GM18502 (cell line): ENCODE results near the gene TRIM40.

Source experiments
- ATAC-seq: cut with Tn5 transposase; IDR thresholded peaks from one replicate; pipeline ENCODE4 v1.9.1; 2021; ENCODE audit warnings: mild to moderate bottlenecking; ENCODE audit not compliant: unreplicated experiment, poor library complexity

TRIM40 gene

GRCh38 chr6:30145818-30146217 lies 9.9 kb downstream of the TRIM40 start:
- no peak for ATAC-seq

GRCh38 chr6:30147096-30147495 lies 11.2 kb downstream of the TRIM40 start:
- no peak for ATAC-seq

- no peak for ATAC-seq
Measured at GRCh38 chr6:30149234-30149633, 13.3 kb downstream of the TRIM40 start.

GRCh38 chr6:30149858-30150550 lies 14.1 kb downstream of the TRIM40 start:
- ATAC-seq: no peak

- no peak for ATAC-seq
Measured at GRCh38 chr6:30150671-30151395, 14.9 kb downstream of the TRIM40 start.

- no peak for ATAC-seq
Measured at GRCh38 chr6:30151580-30151979, 15.6 kb downstream of the TRIM40 start.

- no peak for ATAC-seq
Measured at GRCh38 chr6:30152016-30152673, 16.2 kb downstream of the TRIM40 start.

GRCh38 chr6:30152910-30153610 lies 17.1 kb downstream of the TRIM40 start:
- no peak for ATAC-seq

GRCh38 chr6:30154061-30154460 lies 18.1 kb downstream of the TRIM40 start:
- ATAC-seq: no peak

- ATAC-seq: no peak
Measured at GRCh38 chr6:30154709-30155519, 19.0 kb downstream of the TRIM40 start.

- ATAC-seq: no peak
Measured at GRCh38 chr6:30155520-30156261, 19.8 kb downstream of the TRIM40 start.

- no peak for ATAC-seq
Measured at GRCh38 chr6:30156262-30156599, 20.3 kb downstream of the TRIM40 start.

- no peak for ATAC-seq
Measured at GRCh38 chr6:30156774-30157173, 20.8 kb downstream of the TRIM40 start.

- no peak for ATAC-seq
Measured at GRCh38 chr6:30157581-30157980, 21.6 kb downstream of the TRIM40 start.

GRCh38 chr6:30157999-30158398 lies 22.1 kb downstream of the TRIM40 start:
- no peak for ATAC-seq

- ATAC-seq: no peak
Measured at GRCh38 chr6:30158475-30159040, 22.6 kb downstream of the TRIM40 start.

- ATAC-seq: no peak
Measured at GRCh38 chr6:30160008-30160784, 24.3 kb downstream of the TRIM40 start.

- no peak for ATAC-seq
Measured at GRCh38 chr6:30160785-30161531, 25.0 kb downstream of the TRIM40 start, which contains the start of gene TRIM10. Gene TRIM10 (minus strand): TSS chr6:30161211. CDS start chr6:30160858, 353 bp downstream.
